Measurements from ENCODE around the gene RBBP7. TPM values are rescaled to one million over a fixed set of nuclear protein-coding genes. Genes with fewer than 3 reads are reported as not detected.

RBBP7 gene
- total and polyA plus RNA-seq, 2 of the 13 experiments (the other 11 are each of a cell fraction or from before 2014, with no cell fraction given): 89.5 to 145 TPM

DNA sequence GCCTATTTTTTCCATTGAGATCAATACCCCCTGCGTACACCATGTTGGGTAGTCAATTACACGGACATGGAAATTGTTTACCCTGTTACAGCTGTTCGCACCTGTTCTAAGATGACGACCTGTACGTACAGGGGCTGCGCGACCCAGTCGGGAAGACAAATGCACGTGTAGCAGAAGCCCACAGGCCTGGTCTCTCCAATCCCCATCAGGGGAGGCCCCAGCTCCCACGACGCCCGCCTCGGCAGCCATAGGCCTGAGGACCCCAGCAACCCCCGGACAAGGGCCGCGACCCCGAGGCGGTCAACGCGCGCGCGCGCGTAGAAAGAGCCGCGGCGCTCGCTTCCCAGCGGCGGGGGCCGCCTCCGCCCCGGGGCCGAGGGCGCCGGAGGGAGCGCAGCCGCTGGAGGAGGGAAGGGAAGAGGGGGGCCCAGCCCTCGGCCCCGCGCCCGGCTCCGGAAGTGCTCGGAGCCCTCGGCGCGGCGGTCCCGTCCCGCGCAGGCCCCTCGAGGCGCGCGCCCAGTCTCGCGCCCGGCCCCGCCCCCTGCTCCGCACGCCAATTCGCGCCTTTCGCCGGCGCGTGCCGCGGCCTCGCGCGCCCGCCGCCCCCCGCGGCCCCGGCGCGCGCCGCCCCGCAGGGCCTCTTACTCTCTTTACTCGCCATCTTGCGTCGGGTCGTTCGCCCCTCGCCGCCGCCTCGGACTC, 618 bp downstream of the RBBP7 start (continued):
- TF ChIP-seq, protein P1, sequence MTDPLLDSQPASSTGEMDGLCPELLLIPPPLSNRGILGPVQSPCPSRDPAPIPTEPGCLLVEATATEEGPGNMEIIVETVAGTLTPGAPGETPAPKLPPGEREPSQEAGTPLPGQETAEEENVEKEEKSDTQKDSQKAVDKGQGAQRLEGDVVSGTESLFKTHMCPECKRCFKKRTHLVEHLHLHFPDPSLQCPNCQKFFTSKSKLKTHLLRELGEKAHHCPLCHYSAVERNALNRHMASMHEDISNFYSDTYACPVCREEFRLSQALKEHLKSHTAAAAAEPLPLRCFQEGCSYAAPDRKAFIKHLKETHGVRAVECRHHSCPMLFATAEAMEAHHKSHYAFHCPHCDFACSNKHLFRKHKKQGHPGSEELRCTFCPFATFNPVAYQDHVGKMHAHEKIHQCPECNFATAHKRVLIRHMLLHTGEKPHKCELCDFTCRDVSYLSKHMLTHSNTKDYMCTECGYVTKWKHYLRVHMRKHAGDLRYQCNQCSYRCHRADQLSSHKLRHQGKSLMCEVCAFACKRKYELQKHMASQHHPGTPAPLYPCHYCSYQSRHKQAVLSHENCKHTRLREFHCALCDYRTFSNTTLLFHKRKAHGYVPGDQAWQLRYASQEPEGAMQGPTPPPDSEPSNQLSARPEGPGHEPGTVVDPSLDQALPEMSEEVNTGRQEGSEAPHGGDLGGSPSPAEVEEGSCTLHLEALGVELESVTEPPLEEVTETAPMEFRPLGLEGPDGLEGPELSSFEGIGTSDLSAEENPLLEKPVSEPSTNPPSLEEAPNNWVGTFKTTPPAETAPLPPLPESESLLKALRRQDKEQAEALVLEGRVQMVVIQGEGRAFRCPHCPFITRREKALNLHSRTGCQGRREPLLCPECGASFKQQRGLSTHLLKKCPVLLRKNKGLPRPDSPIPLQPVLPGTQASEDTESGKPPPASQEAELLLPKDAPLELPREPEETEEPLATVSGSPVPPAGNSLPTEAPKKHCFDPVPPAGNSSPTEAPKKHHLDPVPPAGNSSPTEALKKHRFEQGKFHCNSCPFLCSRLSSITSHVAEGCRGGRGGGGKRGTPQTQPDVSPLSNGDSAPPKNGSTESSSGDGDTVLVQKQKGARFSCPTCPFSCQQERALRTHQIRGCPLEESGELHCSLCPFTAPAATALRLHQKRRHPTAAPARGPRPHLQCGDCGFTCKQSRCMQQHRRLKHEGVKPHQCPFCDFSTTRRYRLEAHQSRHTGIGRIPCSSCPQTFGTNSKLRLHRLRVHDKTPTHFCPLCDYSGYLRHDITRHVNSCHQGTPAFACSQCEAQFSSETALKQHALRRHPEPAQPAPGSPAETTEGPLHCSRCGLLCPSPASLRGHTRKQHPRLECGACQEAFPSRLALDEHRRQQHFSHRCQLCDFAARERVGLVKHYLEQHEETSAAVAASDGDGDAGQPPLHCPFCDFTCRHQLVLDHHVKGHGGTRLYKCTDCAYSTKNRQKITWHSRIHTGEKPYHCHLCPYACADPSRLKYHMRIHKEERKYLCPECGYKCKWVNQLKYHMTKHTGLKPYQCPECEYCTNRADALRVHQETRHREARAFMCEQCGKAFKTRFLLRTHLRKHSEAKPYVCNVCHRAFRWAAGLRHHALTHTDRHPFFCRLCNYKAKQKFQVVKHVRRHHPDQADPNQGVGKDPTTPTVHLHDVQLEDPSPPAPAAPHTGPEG (CRISPR knock-in tag; IDR thresholded peaks at IDR 0.05): no peak
- TF ChIP-seq IKZF4 (CRISPR knock-in tag; IDR thresholded peaks at IDR 0.05; ENCODE audit: borderline replicate concordance, low read depth, not compliant biosample characterization): no peak
- TF ChIP-seq MEIS1 (CRISPR knock-in tag; IDR thresholded peaks at IDR 0.05; ENCODE audit: borderline replicate concordance): no peak
- TF ChIP-seq, protein P2, sequence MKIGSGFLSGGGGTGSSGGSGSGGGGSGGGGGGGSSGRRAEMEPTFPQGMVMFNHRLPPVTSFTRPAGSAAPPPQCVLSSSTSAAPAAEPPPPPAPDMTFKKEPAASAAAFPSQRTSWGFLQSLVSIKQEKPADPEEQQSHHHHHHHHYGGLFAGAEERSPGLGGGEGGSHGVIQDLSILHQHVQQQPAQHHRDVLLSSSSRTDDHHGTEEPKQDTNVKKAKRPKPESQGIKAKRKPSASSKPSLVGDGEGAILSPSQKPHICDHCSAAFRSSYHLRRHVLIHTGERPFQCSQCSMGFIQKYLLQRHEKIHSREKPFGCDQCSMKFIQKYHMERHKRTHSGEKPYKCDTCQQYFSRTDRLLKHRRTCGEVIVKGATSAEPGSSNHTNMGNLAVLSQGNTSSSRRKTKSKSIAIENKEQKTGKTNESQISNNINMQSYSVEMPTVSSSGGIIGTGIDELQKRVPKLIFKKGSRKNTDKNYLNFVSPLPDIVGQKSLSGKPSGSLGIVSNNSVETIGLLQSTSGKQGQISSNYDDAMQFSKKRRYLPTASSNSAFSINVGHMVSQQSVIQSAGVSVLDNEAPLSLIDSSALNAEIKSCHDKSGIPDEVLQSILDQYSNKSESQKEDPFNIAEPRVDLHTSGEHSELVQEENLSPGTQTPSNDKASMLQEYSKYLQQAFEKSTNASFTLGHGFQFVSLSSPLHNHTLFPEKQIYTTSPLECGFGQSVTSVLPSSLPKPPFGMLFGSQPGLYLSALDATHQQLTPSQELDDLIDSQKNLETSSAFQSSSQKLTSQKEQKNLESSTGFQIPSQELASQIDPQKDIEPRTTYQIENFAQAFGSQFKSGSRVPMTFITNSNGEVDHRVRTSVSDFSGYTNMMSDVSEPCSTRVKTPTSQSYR (CRISPR knock-in tag; IDR thresholded peaks at IDR 0.05; ENCODE audit: borderline replicate concordance): no peak
- no peak for TF ChIP-seq ZNF772 (CRISPR knock-in tag; IDR thresholded peaks at IDR 0.05)
- TF ChIP-seq TFAP4 (IDR thresholded peaks at IDR 0.05; ENCODE audit: borderline replicate concordance, low read depth): peak; percentile 69; the same call in 1 of the 2 replicates
- TF ChIP-seq ATM (IDR thresholded peaks at IDR 0.05; ENCODE audit: borderline replicate concordance): no peak
- no peak for TF ChIP-seq ZFP36 (IDR thresholded peaks at IDR 0.05; ENCODE audit: borderline replicate concordance, low read depth, low read length, partially characterized antibody)
- no peak for TF ChIP-seq SOX6 (IDR thresholded peaks at IDR 0.05)
- TF ChIP-seq SOX6 (CRISPR knock-in tag; IDR thresholded peaks at IDR 0.05): no peak
- 0 out of 2 replicates have a peak, but pooled peaks have one; percentile 27 for TF ChIP-seq ZNF441 (CRISPR knock-in tag; IDR thresholded peaks at IDR 0.05; ENCODE audit: borderline replicate concordance)
- peak; percentile 51; the same call in 1 of the 2 replicates for TF ChIP-seq ZNF687 (CRISPR knock-in tag; IDR thresholded peaks at IDR 0.05)
- 0 out of 2 replicates have a peak, but pooled peaks have one; percentile 4 for TF ChIP-seq PHF21A (CRISPR knock-in tag; IDR thresholded peaks at IDR 0.05)
- TF ChIP-seq TP53 (CRISPR knock-in tag; conservative IDR thresholded peaks at IDR 0.05): no peak
- TF ChIP-seq ZFP62 (CRISPR knock-in tag; IDR thresholded peaks at IDR 0.05): no peak

All from HepG2 (cell line).